AG04450 (cell line): ENCODE measurements around the gene RAB1B. TPM values are rescaled to one million over a fixed set of nuclear protein-coding genes. Genes with fewer than 3 reads are reported as not detected.

Experiments used
- CTCF ChIA-PET: fragments of 300-600, 350-600 bp; formaldehyde crosslinking; extraction: SDS; loops from one replicate; lab custom pipeline; 2022; ENCODE audit warnings: antibody characterized with exemption, inconsistent platforms; lab: Charles Lee
- POLR2A ChIA-PET: fragments of 350-600 bp; formaldehyde crosslinking; extraction: SDS; loops from one replicate; lab custom pipeline; 2021; ENCODE audit warnings: antibody characterized with exemption, inconsistent platforms; lab: Yijun Ruan, JAX
- DNase-seq: peaks from one replicate; pipeline ENCODE4 v3.0.0-alpha.2; 2011; ENCODE audit warnings: low read depth, low spot score
- H3K27ac ChIP-seq: one replicate; pipeline ENCODE4 v1.5.1; 2012; ENCODE audit warnings: low read depth, low read length, control low read depth
- H3K27me3 ChIP-seq: one replicate; pipeline ENCODE4 v1.6.0; 2012; ENCODE audit warnings: low read length; ENCODE audit not compliant: control insufficient read depth, insufficient read depth
- H3K4me3 ChIP-seq: 2 replicates; pipeline ENCODE4 v1.5.1; 2011; ENCODE audit warnings: mild to moderate bottlenecking, low read depth, low read length, control low read depth
- H3K9me3 ChIP-seq: 2 replicates; pipeline ENCODE4 v1.5.1; 2012; ENCODE audit warnings: low read length; ENCODE audit not compliant: control insufficient read depth, insufficient read depth
- CTCF ChIP-seq: IDR thresholded peaks from 2 replicates; pipeline ENCODE4 v1.5.1; 2011; ENCODE audit warnings: low read depth, low read length, control low read depth, inconsistent platforms
- polyA plus RNA-seq: library from polyadenylated mRNA; depleted of rRNA; stranded (reverse); fragments of >200 nt; gene quantifications from 2 replicates; pipeline ENCODE4 v1.2.3, GENCODE V29; 2011

The RAB1B gene
- polyA plus RNA-seq, 1 experiment = 127 TPM

- no peak overlapping the region for H3K27ac ChIP-seq
- H3K27me3 ChIP-seq = no peaks in the 10 kb centered on the region
- no peak overlapping the region for H3K4me3 ChIP-seq
- CTCF ChIA-PET = interaction anchor here (0.6 to 2.1 kb wide), 6 partner anchors 16 to 924 kb away, joined by 3 to 12 read pairs (median 6); partner anchors contain the start of gene YIF1A
- POLR2A ChIA-PET = no interaction called here
- TF ChIP-seq CTCF = no peak
- DNase-seq = no peak
- H3K9me3 ChIP-seq = no peaks in the 10 kb centered on the region
Measured at GRCh38 chr11:66221012-66221411, 47.4 kb upstream of the RAB1B start.

- DNase-seq = no peak
- H3K9me3 ChIP-seq = no peaks in the 10 kb centered on the region
- POLR2A ChIA-PET = interaction anchor here (0.6 to 1.3 kb wide), 2 partner anchors 22 to 68 kb away, joined by 3 to 4 read pairs; partner anchors contain the start of gene YIF1A
- no peak for TF ChIP-seq CTCF
- no peak overlapping the region for H3K4me3 ChIP-seq
- H3K27ac ChIP-seq = no peak overlapping the region
- H3K27me3 ChIP-seq = no peaks in the 10 kb centered on the region
- CTCF ChIA-PET = interaction anchor here (0.8 to 3.1 kb wide), 38 partner anchors 8 to 169 kb away, joined by 3 to 15 read pairs (median 5); partner anchors contain the start of genes SF3B2 and YIF1A
Measured at GRCh38 chr11:66221726-66222236, 46.7 kb upstream of the RAB1B start.

GRCh38 chr11:66222358-66223149, 45.9 kb upstream of the RAB1B start:
- CTCF ChIA-PET = interaction anchor here (0.6 to 3.1 kb wide), 52 partner anchors 9 to 852 kb away, joined by 3 to 16 read pairs (median 5); partner anchors contain the start of genes RNASEH2C, SF3B2 and YIF1A
- peak; percentile 75 for DNase-seq
- no peak overlapping the region for H3K4me3 ChIP-seq
- H3K27ac ChIP-seq = no peak overlapping the region
- POLR2A ChIA-PET = interaction anchor here (0.6 to 1.3 kb wide), 4 partner anchors 46 to 151 kb away, joined by 3 to 8 read pairs (median 3); partner anchors contain the start of genes RAB1B and YIF1A
- H3K9me3 ChIP-seq = no peaks in the 10 kb centered on the region
- no peaks in the 10 kb centered on the region for H3K27me3 ChIP-seq
- TF ChIP-seq CTCF = peak; percentile 100

- ChIA-PET POLR2A (no interaction called here), CTCF (interaction anchor here (0.6 to 3.1 kb wide), 3 partner anchors 14 to 43 kb away, joined by 3 to 10 read pairs (median 5); no protein-coding TSS in a partner anchor)
- no peak for DNase-seq
- Histone ChIP-seq H3K9me3 (no peaks in the 10 kb centered on the region), H3K27me3 (no peaks in the 10 kb centered on the region), H3K4me3 (no peak overlapping the region), H3K27ac (no peak overlapping the region)
- no peak for TF ChIP-seq CTCF
Measured at GRCh38 chr11:66224226-66224855, 44.1 kb upstream of the RAB1B start.
